H9 (cell line): ENCODE data around the gene PLOD1. TPM values are rescaled to one million over a fixed set of nuclear protein-coding genes. Genes with fewer than 3 reads are reported as not detected.
"Not testable (repeated sequence)": the region's sequence is repeated elsewhere in the genome, so short reads cannot be mapped to it uniquely, and the experiment has no call there.

Experiments used
- DNase-seq: peaks from one replicate; pipeline ENCODE4 v3.0.0-alpha.2; 2017
- H2AFZ ChIP-seq: one replicate; pipeline ENCODE4 v1.6.1; 2013; ENCODE audit warnings: mild to moderate bottlenecking, low read length, control low read depth, moderate library complexity
- H2AK5ac ChIP-seq: 2 replicates; pipeline ENCODE4 v1.6.1; 2013; ENCODE audit warnings: low read length, control low read depth, mixed read lengths; ENCODE audit not compliant: insufficient read length
- H2BK120ac ChIP-seq: one replicate; pipeline ENCODE4 v1.6.1; 2013; ENCODE audit warnings: low read depth, mild to moderate bottlenecking, low read length, control low read depth, inconsistent platforms; ENCODE audit not compliant: poor library complexity, severe bottlenecking
- H2BK12ac ChIP-seq: 2 replicates; pipeline ENCODE4 v1.6.1; 2013; ENCODE audit warnings: low read length, control low read depth, mixed read lengths, low read depth; ENCODE audit not compliant: insufficient read length
- H2BK15ac ChIP-seq: 2 replicates; pipeline ENCODE4 v1.6.1; 2013; ENCODE audit warnings: low read depth, low read length, control low read depth
- H2BK20ac ChIP-seq: one replicate; pipeline ENCODE4 v1.6.1; 2013; ENCODE audit warnings: low read depth, mild to moderate bottlenecking, low read length, control low read depth, inconsistent platforms; ENCODE audit not compliant: poor library complexity, severe bottlenecking
- H2BK5ac ChIP-seq: 2 replicates; pipeline ENCODE4 v1.6.1; 2013; ENCODE audit warnings: low read length, control low read depth, mixed read lengths; ENCODE audit not compliant: insufficient read length
- H3K14ac ChIP-seq: 2 replicates; pipeline ENCODE4 v1.6.1; 2013; ENCODE audit warnings: low read length, control low read depth; ENCODE audit not compliant: insufficient read depth
- H3K18ac ChIP-seq: 2 replicates; pipeline ENCODE4 v1.6.1; 2013; ENCODE audit warnings: low read depth, mild to moderate bottlenecking, mixed read lengths, low read length, control low read depth; ENCODE audit not compliant: insufficient read length
- H3K23ac ChIP-seq: 2 replicates; pipeline ENCODE4 v1.6.1; 2013; ENCODE audit warnings: low read length, control low read depth, mixed read lengths, low read depth; ENCODE audit not compliant: insufficient read length
- H3K23me2 ChIP-seq: 2 replicates; pipeline ENCODE4 v1.6.1; 2013; ENCODE audit warnings: low read depth, mild to moderate bottlenecking, mixed read lengths, low read length, control low read depth; ENCODE audit not compliant: insufficient read length, poor library complexity, severe bottlenecking
- H3K27ac ChIP-seq: 2 replicates; pipeline ENCODE4 v1.5.1; 2013; ENCODE audit warnings: low read length, control low read depth, mixed read lengths, low read depth; ENCODE audit not compliant: insufficient read length
- H3K27me3 ChIP-seq: 2 replicates; pipeline ENCODE4 v1.6.1; 2013; ENCODE audit warnings: low read length, control low read depth, inconsistent platforms; ENCODE audit not compliant: insufficient read depth
- H3K4ac ChIP-seq: 2 replicates; pipeline ENCODE4 v1.6.1; 2013; ENCODE audit warnings: low read depth, mild to moderate bottlenecking, control low read depth, inconsistent platforms, low read length, moderate library complexity
- H3K4me1 ChIP-seq: 2 replicates; pipeline ENCODE4 v1.6.1; 2013; ENCODE audit warnings: low read length, control low read depth, inconsistent platforms; ENCODE audit not compliant: insufficient read depth
- H3K4me2 ChIP-seq: 2 replicates; pipeline ENCODE4 v1.6.1; 2013; ENCODE audit warnings: low read length, control low read depth, mixed read lengths; ENCODE audit not compliant: insufficient read length, insufficient read depth
- H3K56ac ChIP-seq: 2 replicates; pipeline ENCODE4 v1.6.1; 2013; ENCODE audit warnings: low read depth, mild to moderate bottlenecking, mixed read lengths, low read length, control low read depth; ENCODE audit not compliant: insufficient read length
- H3K79me1 ChIP-seq: 2 replicates; pipeline ENCODE4 v1.6.1; 2013; ENCODE audit warnings: low read depth, mild to moderate bottlenecking, moderate library complexity, low read length, control low read depth, inconsistent platforms; ENCODE audit not compliant: insufficient read depth, poor library complexity, severe bottlenecking
- H3K79me2 ChIP-seq: 2 replicates; pipeline ENCODE4 v1.6.1; 2013; ENCODE audit warnings: low read length, control low read depth, inconsistent platforms; ENCODE audit not compliant: insufficient read depth
- H3K9ac ChIP-seq: 2 replicates; pipeline ENCODE4 v1.6.1; 2013; ENCODE audit warnings: low read length, control low read depth, mixed read lengths; ENCODE audit not compliant: insufficient read length; ENCODE audit errors: extremely low read depth
- H3K9me3 ChIP-seq: one replicate; pipeline ENCODE4 v1.6.1; 2013; ENCODE audit warnings: low read depth, low read length, inconsistent platforms; ENCODE audit not compliant: control insufficient read depth
- H3T11ph ChIP-seq: one replicate; pipeline ENCODE4 v1.6.1; 2013; ENCODE audit warnings: mild to moderate bottlenecking, low read length, control low read depth, inconsistent platforms
- H4K20me1 ChIP-seq: one replicate; pipeline ENCODE4 v1.6.1; 2013; ENCODE audit not compliant: control insufficient read depth, insufficient read length, insufficient read depth
- H4K5ac ChIP-seq: 2 replicates; pipeline ENCODE4 v1.6.1; 2013; ENCODE audit warnings: low read depth, mild to moderate bottlenecking, mixed read lengths, low read length, control low read depth; ENCODE audit not compliant: insufficient read length
- H4K8ac ChIP-seq: replicated peaks from 2 replicates; pipeline ENCODE4 v1.6.1; 2013; ENCODE audit warnings: low read length, control low read depth, mixed read lengths, low read depth; ENCODE audit not compliant: insufficient read length
- H4K91ac ChIP-seq: 2 replicates; pipeline ENCODE4 v1.6.1; 2013; ENCODE audit warnings: low read depth, mild to moderate bottlenecking, moderate library complexity, mixed read lengths, low read length, control low read depth; ENCODE audit not compliant: insufficient read length
- H3K27ac Mint-ChIP-seq, 3 experiments: 2 replicates in 2 of 3; 3 replicates in 1 of 3; pipeline ENCODE4 v1.8.0; 2020 to 2021; ENCODE audit warnings: mixed read lengths in 3 of 3, mild to moderate bottlenecking in 1 of 3, moderate library complexity in 1 of 3
- H3K27me3 Mint-ChIP-seq: 2 replicates; pipeline ENCODE4 v1.8.0; 2021; ENCODE audit warnings: low read depth, mild to moderate bottlenecking, moderate library complexity, mixed read lengths
- H3K36me3 Mint-ChIP-seq, 3 experiments: 2 replicates in 2 of 3; 3 replicates in 1 of 3; pipeline ENCODE4 v1.8.0; 2020 to 2021; ENCODE audit warnings: low read depth in 3 of 3, mixed read lengths in 3 of 3; ENCODE audit not compliant: insufficient read depth in 1 of 3
- H3K4me1 Mint-ChIP-seq, 2 experiments: 2 replicates each; pipeline ENCODE4 v1.8.0; 2020; ENCODE audit warnings: mixed read lengths in 2 of 2
- H3K4me3 Mint-ChIP-seq, 2 experiments: 2 replicates in 1 of 2; 3 replicates in 1 of 2; pipeline ENCODE4 v1.8.0; 2020 to 2021; ENCODE audit warnings: mild to moderate bottlenecking in 2 of 2, mixed read lengths in 2 of 2, moderate library complexity in 1 of 2
- H3K9me3 Mint-ChIP-seq, 2 experiments: 2 replicates in 1 of 2; 3 replicates in 1 of 2; pipeline ENCODE4 v1.8.0; 2020; ENCODE audit warnings: mild to moderate bottlenecking in 2 of 2, mixed read lengths in 2 of 2, moderate library complexity in 1 of 2
- WGBS: extraction: QIAGEN DNeasy Blood & Tissue Kit; methylation state at CpG from one replicate; pipeline ENCODE4 v1.1.7; 2013; ENCODE audit warnings: missing lambda C conversion rate, low lambda C conversion rate, mixed read lengths; ENCODE audit not compliant: insufficient read length; ENCODE audit errors: extremely low coverage; 5-methylcytosine and 5-hydroxymethylcytosine counted together
- total RNA-seq: library from RNA; stranded (reverse); gene quantifications from 2 replicates; pipeline ENCODE4 v1.2.1, GENCODE V29; 2021
- TF ChIP-seq, protein P1 (sequence below): fragments of 200-600 bp; sonication (generic); conservative IDR thresholded peaks from 3 replicates; pipeline ENCODE4 v1.8.0; 2021; ENCODE audit warnings: antibody characterized with exemption, mild to moderate bottlenecking

The PLOD1 gene
- total RNA-seq, 1 experiment from 2014 or later = 57.0 TPM

GRCh38 chr1:11924334-11925195, 10.0 kb upstream of the PLOD1 start:
- WGBS = no CpG with 5 or more reads among the region's 16 CpGs
- H3K27ac Mint-ChIP-seq = no peak overlapping the region; a peak in 1 of 7 replicates
- no peaks in the 10 kb centered on the region for H3K9me3 ChIP-seq
- H4K20me1 ChIP-seq = peaks cover 2% of the 10 kb centered on the region
- peaks cover 25 to 45% (median 41%) of the 10 kb centered on the region in 3 experiments; a peak in 6 of 7 replicates for H3K36me3 Mint-ChIP-seq
- H3K4me2 ChIP-seq = peak overlapping the region; percentile 89
- H3K4me3 Mint-ChIP-seq = peak overlapping the region; percentile 69 to 76
- peaks cover 6% of the 10 kb centered on the region for H3K23me2 ChIP-seq
- H3K27ac ChIP-seq = no peak overlapping the region
- H3T11ph ChIP-seq = no peak overlapping the region
- H2BK5ac ChIP-seq = no peak overlapping the region
- peaks cover 6% of the 10 kb centered on the region; the same call in 1 of the 2 replicates for H3K4me1 ChIP-seq
- TF ChIP-seq, protein P1, sequence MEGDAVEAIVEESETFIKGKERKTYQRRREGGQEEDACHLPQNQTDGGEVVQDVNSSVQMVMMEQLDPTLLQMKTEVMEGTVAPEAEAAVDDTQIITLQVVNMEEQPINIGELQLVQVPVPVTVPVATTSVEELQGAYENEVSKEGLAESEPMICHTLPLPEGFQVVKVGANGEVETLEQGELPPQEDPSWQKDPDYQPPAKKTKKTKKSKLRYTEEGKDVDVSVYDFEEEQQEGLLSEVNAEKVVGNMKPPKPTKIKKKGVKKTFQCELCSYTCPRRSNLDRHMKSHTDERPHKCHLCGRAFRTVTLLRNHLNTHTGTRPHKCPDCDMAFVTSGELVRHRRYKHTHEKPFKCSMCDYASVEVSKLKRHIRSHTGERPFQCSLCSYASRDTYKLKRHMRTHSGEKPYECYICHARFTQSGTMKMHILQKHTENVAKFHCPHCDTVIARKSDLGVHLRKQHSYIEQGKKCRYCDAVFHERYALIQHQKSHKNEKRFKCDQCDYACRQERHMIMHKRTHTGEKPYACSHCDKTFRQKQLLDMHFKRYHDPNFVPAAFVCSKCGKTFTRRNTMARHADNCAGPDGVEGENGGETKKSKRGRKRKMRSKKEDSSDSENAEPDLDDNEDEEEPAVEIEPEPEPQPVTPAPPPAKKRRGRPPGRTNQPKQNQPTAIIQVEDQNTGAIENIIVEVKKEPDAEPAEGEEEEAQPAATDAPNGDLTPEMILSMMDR = no peak
- no peak overlapping the region for H3K14ac ChIP-seq
- no peak overlapping the region for H2BK120ac ChIP-seq
- H2BK12ac ChIP-seq = no peak overlapping the region
- no peak overlapping the region for H3K18ac ChIP-seq
- H3K4ac ChIP-seq = no peak overlapping the region
- H2BK15ac ChIP-seq = no peak overlapping the region
- H2BK20ac ChIP-seq = no peak overlapping the region
- no peak overlapping the region for H2AK5ac ChIP-seq
- H3K9ac ChIP-seq = peak overlapping the region; percentile 51
- peaks cover 9% of the 10 kb centered on the region; the same call in 1 of the 2 replicates for H3K79me2 ChIP-seq
- no peaks in the 10 kb centered on the region for H3K27me3 Mint-ChIP-seq
- DNase-seq = no peak
- no peak overlapping the region for H4K5ac ChIP-seq
- no peak overlapping the region for H4K91ac ChIP-seq
- H3K79me1 ChIP-seq = peaks cover 3% of the 10 kb centered on the region
- peak overlapping the region; percentile 71 for H3K23ac ChIP-seq
- no peak overlapping the region for H2AFZ ChIP-seq
- no peaks in the 10 kb centered on the region; a peak in 1 of 5 replicates for H3K9me3 Mint-ChIP-seq
- no peaks in the 10 kb centered on the region for H3K27me3 ChIP-seq
- no peak overlapping the region for H4K8ac ChIP-seq
- no peak overlapping the region for H3K56ac ChIP-seq
- peaks cover 13 to 20% of the 10 kb centered on the region in 2 experiments for H3K4me1 Mint-ChIP-seq

DNA sequence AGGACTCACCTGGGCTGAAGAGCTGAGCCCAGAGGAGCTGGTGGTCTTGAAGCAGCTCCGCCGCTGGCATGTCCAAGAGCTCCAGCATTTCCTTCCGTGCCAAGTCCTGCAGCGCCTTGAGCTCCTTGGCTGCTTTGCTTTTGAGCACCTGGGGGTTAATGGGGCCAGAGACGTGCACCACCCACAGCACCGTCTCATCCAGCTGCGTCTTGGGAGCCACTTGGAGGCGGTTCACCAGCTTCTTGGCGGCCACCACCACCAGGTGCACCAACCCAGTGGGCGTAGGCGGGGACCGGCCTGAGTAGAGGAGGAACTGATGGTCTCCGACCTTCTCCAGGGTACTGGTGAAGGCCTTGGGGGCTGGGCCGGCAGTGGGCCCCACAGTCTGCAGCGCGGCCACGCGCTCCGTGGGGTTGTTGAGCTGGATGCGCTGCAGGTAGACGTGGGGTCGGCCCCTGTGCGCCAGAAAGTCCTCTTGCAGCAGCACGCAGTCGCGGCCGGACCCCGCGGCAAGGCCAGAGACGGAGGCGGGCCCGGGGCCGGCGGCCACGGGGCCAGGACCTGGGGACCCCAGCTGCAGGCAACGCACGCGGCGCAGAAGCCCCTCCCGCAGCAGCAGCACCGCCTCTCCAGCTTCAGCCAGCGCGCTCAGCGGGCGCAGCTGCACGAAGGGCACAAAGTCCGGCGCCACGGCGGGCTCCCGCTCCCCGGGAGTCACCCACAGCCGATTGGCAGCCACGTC, 9.2 kb upstream of the PLOD1 start:
- H4K20me1 ChIP-seq, H2AK5ac ChIP-seq, H3K23me2 ChIP-seq, H4K5ac ChIP-seq, H2BK20ac ChIP-seq, H2BK120ac ChIP-seq, DNase-seq, H3K27ac Mint-ChIP-seq, H3K27ac ChIP-seq, H2BK15ac ChIP-seq, H3K14ac ChIP-seq, H2BK5ac ChIP-seq, H3T11ph ChIP-seq, H2BK12ac ChIP-seq, H3K23ac ChIP-seq, H4K91ac ChIP-seq, H3K27me3 ChIP-seq, H3K27me3 Mint-ChIP-seq, H3K9ac ChIP-seq, H3K9me3 Mint-ChIP-seq, H3K79me1 ChIP-seq, H4K8ac ChIP-seq, H3K18ac ChIP-seq, H3K79me2 ChIP-seq, H3K4me1 ChIP-seq, H3K56ac ChIP-seq, H3K4ac ChIP-seq, H3K9me3 ChIP-seq, H2AFZ ChIP-seq: not testable (repeated sequence)
- peak overlapping the region; percentile 89 for H3K4me2 ChIP-seq
- Mint-ChIP-seq H3K4me1 (peaks cover 17 to 22% of the 10 kb centered on the region in 2 experiments), H3K4me3 (peak overlapping the region; percentile 69 to 76), H3K36me3 (peaks cover 18 to 37% (median 33%) of the 10 kb centered on the region in 3 experiments; a peak in 6 of 7 replicates)
- WGBS = no CpG with 5 or more reads among the region's 54 CpGs
